ENCODE measurements around the gene CPZ.

The CPZ gene

DNA sequence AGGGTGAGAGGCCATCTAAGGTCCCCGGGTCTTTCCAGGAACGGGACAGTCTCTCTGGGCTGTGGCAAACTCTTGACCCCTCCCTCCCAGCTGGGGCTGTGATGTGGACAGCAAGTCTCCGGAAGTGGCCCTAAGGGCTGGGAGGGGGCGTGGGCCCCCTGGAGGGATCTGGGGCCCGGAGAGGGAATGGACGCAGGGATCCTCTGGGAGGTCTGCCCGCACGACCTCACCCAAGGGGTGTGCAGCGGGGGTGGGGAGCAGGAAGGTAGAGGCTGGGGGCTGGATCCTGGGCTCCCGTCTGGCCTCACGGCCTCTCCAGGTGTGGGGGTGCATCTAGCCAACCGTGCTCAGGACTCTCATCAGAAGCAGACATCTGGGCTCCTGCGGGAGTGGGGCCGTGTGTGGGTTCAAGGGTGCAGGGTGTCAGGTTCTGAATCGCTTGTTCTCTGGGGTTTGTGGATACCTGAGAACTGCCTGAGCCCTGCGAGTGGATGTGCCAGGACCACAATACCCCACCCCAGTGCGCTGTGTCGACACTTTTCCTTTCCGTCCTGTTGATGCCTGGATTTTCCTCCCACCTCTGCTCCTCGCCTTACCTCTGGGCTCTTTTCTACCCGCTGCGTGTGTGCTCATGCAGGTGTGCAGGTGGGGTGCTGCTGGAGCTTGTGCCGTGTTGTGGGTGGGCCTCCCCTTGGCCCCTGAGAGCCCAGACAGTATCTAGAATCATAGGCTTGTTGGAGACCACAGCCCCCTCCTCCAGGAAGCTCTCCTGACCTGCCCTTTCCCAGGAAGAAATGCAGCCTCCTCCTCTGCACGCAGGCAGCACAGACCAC is 915 bp downstream of the CPZ start:
- no peak for DNase-seq (ENCODE audit: low read depth, low spot score)
- no peak overlapping the region for H3K27ac ChIP-seq

- DNase-seq (ENCODE audit: low read depth, low spot score) = no peak
- no peak overlapping the region for H3K27ac ChIP-seq
Measured at GRCh38 chr4:8594097-8595038, 1.8 kb downstream of the CPZ start.

GRCh38 chr4:8595237-8596087 is 2.9 kb downstream of the CPZ start:
- DNase-seq (ENCODE audit: low read depth, low spot score) = no peak

DNA sequence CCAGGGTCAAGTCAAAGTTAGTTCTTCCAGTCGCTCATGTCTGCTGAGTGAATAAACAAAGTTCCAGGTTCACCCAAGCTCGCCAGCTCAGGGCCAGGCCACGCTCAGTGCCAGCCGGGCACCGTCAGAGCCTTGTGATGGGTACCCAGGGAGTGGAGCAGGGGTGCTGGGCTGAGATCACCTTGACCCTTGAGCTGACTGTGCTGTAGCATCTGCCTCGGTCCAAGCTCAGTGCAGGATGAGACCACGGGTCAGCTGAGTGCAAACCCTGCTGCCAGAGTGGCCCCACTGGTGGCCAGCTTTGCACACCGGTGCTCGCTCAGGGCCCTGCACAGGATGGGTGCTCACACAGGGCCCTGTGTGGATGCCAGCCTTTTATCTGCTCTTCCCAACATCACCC is 4.3 kb downstream of the CPZ start:
- no peak for DNase-seq (ENCODE audit: low read depth, low spot score)
- no peak overlapping the region for H3K27ac ChIP-seq

More at GRCh38 chr4:8595237-8596087, 2.9 kb downstream of the CPZ start:
- no peak overlapping the region for H3K27ac ChIP-seq

DNA sequence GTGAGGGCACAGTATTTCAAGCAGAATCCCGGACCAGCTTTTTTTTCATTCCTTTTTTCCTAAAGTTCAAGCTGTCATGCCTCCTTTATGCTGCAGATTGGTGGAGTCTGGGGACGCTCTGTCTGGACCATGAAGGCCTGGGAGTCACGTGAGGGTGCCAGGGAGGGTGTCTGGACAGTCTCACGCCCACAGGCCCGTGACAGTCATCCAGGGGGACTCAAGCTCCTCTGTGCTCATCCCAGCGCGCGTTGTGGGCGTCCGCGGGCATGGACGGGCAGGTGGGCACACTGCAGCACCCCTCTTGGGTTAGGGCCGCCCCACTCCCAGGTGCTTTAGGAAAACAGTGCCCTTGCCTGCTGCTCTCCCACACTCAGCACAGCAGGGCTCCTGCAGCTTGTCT is 4.8 kb downstream of the CPZ start:
- no peak overlapping the region for H3K27ac ChIP-seq
- no peak for DNase-seq (ENCODE audit: low read depth, low spot score)

DNA sequence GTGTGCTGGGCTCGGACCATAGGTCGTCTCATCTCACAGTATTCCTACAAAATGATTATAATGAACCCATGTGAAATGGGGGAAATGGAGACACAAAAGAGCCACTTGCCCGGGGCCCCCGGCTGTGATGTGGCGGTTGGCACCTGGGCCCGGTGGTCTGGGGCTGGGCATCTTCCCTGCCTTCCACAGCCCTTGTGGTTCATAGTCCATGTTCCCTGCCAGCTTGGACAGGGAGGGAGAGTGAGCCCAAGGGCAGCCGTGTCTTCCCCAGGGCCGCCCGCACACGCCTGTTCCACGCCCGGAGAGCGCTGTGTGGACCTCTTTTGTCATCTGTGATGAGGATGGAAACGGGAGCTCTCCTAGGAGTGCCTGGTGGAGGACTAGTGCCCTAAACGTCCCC is 5.2 kb downstream of the CPZ start:
- no peak for DNase-seq (ENCODE audit: low read depth, low spot score)
- no peak overlapping the region for H3K27ac ChIP-seq

DNA sequence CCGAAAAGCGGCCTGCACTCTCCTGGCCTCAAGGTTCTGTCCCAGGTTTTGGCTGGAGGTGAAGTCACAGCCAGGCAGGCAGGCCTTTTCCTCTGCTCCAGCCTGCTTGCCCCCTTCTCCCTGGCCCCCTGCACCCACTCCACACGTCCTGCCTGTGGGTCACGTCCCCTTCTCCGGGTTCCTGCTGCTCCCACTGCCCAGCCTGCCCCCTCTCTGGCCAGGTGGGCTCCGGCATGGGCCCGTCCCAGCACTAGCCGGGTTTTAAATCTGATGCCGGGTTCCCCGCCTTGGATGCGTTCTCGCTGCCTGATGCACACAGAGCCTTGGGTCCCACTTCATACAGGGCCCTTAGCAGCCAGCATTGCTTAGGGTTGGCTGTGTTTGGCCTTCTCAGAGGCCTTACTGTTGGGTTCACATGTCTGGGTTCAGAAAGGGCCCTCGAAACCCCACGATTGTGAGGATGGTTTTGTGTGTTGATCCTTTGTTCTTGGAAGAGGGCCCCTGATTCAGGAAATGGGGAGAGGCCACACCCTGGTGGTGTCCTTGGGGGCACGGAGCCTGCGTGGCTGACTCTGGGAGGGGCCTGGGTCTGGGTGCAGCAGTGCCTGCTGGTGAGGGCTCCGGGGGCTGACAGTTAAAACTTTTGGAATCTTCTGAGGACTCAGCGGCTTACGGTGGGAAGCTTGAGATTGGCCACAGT is 6.0 kb downstream of the CPZ start:
- no peak for DNase-seq (ENCODE audit: low read depth, low spot score)
- no peak overlapping the region for H3K27ac ChIP-seq

GRCh38 chr4:8599091-8599460 is 6.5 kb downstream of the CPZ start:
- no peak overlapping the region for H3K27ac ChIP-seq
- no peak for DNase-seq (ENCODE audit: low read depth, low spot score)

DNA sequence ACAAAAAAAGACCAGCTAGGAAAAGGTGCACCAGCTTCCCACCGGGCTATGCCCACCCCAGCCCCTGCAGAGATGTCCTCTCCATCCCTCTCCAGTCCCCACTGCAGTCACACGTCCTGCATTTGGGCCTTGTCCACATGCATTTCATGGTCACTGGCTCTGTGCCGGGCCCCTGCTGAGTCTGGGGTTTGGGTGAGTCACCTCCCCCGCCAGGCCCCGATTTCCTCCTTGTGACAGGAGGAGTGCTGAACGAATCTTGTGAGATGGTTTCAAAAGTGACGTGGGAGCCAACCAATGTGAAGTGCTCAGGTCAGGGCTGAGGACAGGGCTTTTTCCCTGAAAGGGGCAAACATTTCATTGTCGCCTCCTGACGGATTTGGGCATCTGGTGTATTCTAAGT is 7.1 kb downstream of the CPZ start:
- DNase-seq (ENCODE audit: low read depth, low spot score) = no peak

DNA sequence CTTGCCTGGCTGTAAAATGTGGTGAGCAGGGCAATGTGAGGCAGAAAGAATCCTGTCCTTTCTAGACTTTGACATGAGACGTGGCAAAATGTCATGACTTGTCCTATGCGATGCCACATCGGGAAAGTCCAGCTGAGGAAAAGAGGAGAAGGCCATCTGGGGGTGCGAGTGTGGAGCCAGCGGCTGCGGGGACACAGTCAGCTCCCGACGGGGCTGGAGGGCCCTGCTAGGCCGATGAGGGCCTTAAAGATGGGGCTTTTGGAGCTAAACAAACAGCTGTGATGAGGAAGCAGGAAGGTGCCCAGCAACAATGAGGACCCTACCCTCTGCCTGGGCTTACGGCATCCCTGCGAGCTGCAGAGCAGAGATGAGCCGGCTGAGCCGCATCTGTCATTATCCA is 7.7 kb downstream of the CPZ start:
- DNase-seq (ENCODE audit: low read depth, low spot score) = no peak
- H3K27ac ChIP-seq = no peak overlapping the region

More for the DNA sequence above, 7.1 kb downstream of the CPZ start:
- H3K27ac ChIP-seq = no peak overlapping the region

GRCh38 chr4:8600686-8601085 is 8.1 kb downstream of the CPZ start:
- no peak overlapping the region for H3K27ac ChIP-seq
- DNase-seq (ENCODE audit: low read depth, low spot score) = no peak

GRCh38 chr4:8601086-8601485 is 8.5 kb downstream of the CPZ start:
- DNase-seq (ENCODE audit: low read depth, low spot score) = no peak
- H3K27ac ChIP-seq = no peak overlapping the region

- no peak for DNase-seq (ENCODE audit: low read depth, low spot score)
- H3K27ac ChIP-seq = no peak overlapping the region
Measured at GRCh38 chr4:8601556-8601955, 9.0 kb downstream of the CPZ start.

GRCh38 chr4:8602686-8603430 is 10.3 kb downstream of the CPZ start:
- no peak overlapping the region for H3K27ac ChIP-seq
- DNase-seq (ENCODE audit: low read depth, low spot score) = no peak

DNA sequence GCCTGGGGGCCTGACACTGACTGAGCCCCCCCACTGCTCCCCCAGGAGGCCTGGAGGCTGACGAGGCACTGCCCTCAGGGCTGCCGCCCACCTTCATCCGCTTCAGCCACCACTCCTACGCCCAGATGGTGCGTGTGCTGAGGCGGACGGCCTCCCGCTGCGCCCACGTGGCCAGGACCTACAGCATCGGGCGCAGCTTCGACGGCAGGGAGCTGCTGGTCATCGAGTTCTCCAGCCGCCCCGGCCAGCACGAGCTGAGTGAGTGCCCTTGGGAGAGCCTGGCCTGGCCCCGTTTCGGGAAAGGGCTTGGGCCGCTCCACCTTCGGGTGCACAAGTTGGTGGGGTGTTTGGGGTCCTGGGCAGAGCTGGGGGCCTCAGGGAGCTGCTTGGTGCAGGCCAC is 11.4 kb downstream of the CPZ start:
- no peak overlapping the region for H3K27ac ChIP-seq
- DNase-seq (ENCODE audit: low read depth, low spot score) = no peak

DNA sequence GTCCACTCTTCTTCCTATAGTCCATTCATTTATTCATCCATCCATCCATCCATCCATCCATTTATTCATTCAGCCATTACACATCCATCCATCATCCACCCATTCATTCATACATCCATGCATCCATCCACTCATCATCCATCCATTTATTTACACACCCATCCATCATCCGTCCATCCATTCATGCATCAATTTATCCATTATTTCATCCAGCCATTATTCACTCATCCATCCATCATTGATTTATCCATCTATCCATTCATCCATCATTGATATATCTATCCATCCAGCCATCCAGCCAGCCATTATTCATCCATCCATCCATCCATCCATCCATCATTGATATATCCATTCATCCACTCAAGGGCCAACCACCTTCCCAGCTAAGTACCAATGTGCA is 12.7 kb downstream of the CPZ start:
- DNase-seq (ENCODE audit: low read depth, low spot score) = no peak
- no peak overlapping the region for H3K27ac ChIP-seq

- DNase-seq (ENCODE audit: low read depth, low spot score) = no peak
- H3K27ac ChIP-seq = no peak overlapping the region
Measured at GRCh38 chr4:8606476-8606875, 13.9 kb downstream of the CPZ start.

GRCh38 chr4:8606966-8607365 is 14.4 kb downstream of the CPZ start:
- DNase-seq (ENCODE audit: low read depth, low spot score) = no peak

More at GRCh38 chr4:8606966-8607365, 14.4 kb downstream of the CPZ start:
- H3K27ac ChIP-seq = no peak overlapping the region
